GM12801 (cell line): Measurements from ENCODE around the gene PABPN1L.

Experiments
- TF ChIP-seq, protein P1 (sequence below): IDR thresholded peaks from one replicate; pipeline ENCODE4 v1.5.1; 2011; ENCODE audit warnings: control low read depth; ENCODE audit not compliant: insufficient read length; ENCODE audit errors: extremely low read depth

PABPN1L gene

DNA sequence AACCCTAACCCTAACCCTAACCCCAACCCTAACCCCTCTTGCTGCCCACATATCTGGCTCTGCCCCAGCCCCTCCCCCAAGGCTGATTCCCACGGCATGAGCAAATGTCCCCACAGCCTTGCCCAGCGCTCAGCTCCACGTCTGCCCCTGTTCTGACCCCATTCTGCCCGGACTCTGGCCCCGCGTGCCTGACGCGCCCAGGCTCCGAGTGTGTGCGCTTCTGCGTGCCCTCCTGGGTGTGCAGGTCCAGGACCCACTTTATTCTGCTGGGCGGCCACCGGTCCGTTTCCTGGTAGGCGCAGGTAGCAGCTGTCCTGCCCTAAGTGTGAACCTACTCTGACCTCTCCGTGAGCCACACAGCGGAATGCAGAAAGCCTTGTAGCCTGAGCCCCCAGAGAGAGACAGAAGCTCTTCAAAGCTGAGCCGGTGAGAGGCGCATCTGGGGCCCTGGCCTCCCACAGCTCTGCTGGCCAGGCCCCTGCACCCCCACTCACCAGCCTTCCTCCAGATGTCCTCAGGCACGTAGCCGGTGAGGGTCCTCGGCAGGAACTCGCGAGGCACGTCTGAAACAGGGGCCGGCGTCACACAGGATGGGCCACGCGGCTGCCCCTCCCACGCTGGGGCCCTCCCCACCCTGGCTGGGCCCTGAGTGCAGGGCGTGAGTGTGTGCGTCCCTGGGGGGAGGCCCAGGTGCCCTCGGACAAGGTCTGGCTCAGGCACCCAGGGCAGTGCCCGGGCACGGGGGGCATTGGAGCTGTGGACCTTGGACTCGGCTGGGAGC lies 14.0 kb upstream of the PABPN1L start:
- TF ChIP-seq, protein P1, sequence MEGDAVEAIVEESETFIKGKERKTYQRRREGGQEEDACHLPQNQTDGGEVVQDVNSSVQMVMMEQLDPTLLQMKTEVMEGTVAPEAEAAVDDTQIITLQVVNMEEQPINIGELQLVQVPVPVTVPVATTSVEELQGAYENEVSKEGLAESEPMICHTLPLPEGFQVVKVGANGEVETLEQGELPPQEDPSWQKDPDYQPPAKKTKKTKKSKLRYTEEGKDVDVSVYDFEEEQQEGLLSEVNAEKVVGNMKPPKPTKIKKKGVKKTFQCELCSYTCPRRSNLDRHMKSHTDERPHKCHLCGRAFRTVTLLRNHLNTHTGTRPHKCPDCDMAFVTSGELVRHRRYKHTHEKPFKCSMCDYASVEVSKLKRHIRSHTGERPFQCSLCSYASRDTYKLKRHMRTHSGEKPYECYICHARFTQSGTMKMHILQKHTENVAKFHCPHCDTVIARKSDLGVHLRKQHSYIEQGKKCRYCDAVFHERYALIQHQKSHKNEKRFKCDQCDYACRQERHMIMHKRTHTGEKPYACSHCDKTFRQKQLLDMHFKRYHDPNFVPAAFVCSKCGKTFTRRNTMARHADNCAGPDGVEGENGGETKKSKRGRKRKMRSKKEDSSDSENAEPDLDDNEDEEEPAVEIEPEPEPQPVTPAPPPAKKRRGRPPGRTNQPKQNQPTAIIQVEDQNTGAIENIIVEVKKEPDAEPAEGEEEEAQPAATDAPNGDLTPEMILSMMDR = no peak

DNA sequence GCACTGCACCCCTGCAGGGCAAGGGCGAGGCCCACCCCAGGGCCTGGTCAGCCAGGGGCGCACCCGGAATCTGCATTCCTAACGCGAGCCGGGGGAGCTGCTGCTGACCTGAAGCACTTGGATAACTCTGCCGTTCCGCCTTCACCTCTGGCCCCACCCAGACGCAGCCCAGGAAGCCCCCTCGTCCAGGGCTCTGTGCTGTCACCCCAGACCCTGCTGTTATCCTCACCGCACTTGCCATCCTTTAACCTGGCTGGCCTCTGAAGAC lies 13.3 kb upstream of the PABPN1L start:
- TF ChIP-seq, protein P1 = no peak

DNA sequence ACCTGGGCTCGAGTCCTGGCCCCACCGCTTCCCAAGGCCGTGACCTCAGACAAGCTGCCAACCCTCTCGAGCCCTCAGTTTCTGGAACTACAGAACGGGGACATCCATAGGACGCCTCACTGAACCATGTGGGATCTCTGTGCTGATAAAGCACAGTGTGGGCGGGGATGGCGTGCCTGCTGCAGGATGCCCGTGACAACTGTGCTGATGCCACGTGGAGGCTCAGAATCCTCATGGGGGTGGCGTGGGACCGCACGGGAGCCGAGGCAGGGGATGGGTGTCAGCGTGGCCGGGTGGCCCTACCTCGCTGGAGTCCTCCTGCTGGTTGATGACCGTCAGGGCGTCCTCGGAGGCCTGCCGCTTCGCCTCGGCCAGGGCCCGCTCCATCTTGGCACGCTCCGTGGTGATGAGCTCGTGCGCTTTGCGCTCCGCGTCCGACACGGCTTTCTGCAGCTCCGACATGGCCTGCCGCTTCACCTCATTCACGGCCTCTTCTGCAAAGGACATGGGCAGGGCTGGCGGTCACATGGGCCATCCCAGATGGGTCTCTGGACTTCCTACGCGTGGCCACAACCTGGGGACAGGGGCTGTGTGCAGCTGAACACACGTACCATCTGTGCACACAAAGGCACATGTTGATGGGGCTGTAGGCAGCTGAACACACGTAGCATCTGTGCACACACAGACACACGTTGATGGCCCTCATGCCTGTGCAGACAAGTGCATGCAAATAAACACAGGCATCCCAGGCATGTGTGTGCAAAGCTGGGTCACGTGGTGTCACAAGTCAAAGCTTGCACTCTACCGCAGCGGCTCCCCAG lies 12.7 kb upstream of the PABPN1L start:
- TF ChIP-seq, protein P1 = no peak

DNA sequence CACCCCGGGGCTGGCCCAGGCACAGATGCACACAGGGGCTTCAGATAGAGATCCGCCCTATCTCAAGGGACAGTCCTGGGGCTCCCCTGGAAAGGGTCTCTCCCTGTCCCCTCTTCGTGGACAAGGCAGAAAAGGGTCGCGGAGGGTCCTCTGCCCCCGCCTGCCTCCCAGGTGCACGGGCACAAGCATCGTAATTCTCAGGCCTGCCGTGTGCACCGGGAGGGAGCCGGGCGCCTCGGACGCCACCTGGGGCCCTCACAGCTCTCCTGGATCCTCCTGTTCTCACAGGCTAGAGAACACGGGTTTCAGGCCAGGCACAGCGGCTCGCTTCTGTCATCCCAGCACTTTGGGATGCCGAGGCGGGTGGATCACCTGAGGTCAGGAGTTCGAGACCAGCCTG lies 11.9 kb upstream of the PABPN1L start:
- TF ChIP-seq, protein P1 = no peak

DNA sequence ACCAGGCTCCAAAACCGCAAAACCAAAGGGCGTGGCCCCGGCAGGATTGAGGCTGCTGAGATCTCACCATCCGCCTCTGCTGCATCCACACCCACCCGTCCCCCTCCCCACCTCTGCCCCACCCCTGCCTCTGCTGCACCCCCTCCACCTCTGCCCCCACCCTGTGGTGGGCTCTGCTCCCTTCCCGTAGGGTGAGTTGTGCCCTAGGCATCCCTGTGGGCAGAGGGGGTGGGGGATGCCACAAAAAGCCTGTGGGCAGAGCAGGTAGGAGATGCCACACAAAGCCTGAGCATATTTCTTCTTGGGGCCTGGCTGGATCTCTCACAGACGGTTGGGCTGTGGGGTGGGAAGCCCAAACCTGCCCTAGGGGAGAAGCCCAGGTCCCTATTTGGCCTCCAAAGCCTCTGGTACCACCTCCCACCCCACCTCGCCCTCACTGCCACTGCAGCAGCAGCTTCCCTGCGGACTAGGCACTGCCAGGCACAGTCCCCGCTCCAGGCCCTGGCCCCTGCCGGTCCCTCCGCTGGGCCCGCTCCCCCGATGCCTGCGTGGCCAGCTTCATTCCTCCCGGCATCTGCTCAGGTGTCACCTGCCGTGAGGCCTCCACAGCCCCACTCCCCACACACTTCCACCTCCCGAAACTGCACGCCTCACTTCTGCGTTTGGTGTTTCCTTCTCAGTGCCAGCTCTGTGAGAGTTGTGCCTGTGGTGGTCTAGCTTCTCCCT lies 11.3 kb upstream of the PABPN1L start:
- TF ChIP-seq, protein P1 = no peak

DNA sequence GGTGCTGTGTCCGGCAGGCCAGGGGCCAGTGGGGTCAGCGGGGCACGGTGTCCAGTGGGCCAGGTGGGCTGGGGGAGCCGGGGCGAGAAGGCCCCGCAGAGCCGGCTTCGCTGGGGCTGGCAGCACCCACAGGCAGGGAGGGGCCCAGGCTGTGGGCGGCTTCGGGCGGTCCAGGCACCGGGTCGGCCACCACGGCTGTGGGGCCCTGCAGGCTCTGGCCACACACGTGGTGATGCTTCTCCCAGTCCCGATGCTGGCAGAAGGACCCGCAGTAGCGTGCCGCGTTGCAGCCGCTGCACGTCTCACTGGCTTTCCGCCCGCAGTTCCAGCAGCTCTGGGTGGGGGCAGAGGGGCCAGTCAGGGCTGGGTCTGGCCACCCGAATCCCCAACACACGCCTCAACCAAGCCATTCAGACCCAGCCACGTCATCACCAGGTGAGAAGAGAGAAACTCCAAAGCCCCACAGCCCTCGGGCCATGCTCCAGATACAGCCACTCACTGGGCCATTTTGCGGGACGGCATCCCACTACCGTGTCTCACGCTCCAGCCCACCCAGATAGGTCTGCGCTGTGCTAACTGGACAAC lies 10.6 kb upstream of the PABPN1L start:
- TF ChIP-seq, protein P1 = no peak

DNA sequence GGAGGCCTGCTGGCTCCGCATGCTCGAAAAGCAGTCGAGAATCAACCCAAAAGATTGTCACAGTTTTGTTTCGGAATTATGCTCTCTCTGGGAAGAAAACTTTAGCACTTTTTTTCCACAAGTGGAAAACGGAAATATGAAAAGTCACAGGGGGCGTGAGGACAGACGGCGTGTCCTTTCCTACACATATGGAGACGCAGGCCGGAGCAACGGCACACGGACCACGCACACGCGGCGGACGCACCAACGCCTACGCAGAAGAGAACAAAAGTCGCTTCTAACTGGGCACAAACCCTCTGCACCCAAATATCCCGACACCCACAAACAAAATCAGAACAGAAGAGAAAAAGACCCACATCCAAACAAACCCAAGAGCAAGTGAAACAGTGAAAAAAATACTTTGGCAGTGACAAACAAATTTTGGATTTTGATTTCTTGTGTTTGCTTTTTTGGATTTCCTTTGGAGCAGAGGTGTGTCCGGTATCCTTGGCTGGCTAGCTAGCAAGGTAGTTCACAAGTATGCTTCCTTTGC lies 9.3 kb upstream of the PABPN1L start:
- TF ChIP-seq, protein P1 = no peak
